ENCODE measurements around the gene USF2.
"Not testable (repeated sequence)": the region's sequence is repeated elsewhere in the genome, so short reads cannot be mapped to it uniquely, and the experiment has no call there.

The USF2 gene

DNA sequence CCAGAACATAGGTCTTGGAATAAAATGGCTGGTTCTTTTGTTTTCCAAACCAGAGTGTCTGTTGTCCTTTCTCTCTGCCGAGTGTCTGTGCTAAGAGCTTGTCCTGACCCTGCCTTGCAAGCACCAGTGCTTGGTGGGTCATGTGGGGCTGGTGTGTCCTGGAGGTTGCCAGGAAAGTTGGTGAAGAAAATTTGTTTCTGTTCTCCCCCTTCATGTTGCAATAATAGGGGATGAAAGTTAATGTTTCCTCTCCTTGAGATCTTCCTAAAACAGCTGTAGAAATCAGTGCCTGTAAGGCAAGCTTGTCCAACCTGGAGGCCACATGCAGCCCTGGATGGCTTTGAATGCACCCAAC, 16.3 kb downstream of the USF2 start:
- DNase-seq (ENCODE audit: low spot score), result no peak
- TF ChIP-seq, protein P1, sequence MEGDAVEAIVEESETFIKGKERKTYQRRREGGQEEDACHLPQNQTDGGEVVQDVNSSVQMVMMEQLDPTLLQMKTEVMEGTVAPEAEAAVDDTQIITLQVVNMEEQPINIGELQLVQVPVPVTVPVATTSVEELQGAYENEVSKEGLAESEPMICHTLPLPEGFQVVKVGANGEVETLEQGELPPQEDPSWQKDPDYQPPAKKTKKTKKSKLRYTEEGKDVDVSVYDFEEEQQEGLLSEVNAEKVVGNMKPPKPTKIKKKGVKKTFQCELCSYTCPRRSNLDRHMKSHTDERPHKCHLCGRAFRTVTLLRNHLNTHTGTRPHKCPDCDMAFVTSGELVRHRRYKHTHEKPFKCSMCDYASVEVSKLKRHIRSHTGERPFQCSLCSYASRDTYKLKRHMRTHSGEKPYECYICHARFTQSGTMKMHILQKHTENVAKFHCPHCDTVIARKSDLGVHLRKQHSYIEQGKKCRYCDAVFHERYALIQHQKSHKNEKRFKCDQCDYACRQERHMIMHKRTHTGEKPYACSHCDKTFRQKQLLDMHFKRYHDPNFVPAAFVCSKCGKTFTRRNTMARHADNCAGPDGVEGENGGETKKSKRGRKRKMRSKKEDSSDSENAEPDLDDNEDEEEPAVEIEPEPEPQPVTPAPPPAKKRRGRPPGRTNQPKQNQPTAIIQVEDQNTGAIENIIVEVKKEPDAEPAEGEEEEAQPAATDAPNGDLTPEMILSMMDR (IDR thresholded peaks at IDR 0.05; ENCODE audit: extremely low read depth, missing control alignments), result no peak

DNA sequence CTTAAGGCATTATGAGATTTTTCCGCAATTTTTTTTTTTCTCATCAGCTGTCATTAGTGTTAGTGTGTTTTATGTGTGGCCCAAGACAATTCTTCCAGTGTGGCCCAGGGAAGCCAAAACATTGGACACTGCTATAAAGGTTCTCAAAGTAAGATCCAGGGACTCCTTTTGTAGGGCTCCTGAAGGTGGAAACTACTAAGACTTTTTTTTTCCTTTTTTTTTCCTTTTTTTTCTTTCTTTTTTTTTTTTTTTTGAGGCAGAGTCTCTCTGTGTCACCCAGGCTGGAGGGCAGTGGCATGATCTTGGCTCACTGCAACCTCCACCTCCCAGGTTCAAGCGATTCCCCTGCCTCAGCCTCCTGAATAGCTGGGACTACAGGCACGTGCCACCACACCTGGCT, 16.7 kb downstream of the USF2 start:
- DNase-seq (ENCODE audit: low spot score), result not testable (repeated sequence)

DNA sequence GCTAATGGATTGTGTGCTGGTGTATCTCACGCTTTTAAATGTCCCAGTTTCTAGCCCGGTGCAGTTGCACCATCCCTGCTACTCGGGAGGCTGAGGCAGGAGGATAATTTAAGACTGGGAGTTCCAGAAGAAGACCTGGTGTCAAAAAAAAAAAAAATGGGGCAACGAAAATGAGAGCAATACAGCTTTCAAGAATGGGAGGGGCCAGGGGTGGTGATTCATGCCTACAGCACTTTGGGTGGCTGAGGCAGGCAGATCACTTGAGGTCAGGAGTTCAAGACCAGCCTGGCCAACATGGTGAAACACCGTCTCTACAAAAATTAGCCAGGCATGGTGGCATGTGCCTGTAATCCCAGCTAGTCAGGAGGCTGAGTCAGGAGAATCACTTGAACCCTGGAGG, 17.3 kb downstream of the USF2 start:
- DNase-seq (ENCODE audit: low spot score), result not testable (repeated sequence)

DNA sequence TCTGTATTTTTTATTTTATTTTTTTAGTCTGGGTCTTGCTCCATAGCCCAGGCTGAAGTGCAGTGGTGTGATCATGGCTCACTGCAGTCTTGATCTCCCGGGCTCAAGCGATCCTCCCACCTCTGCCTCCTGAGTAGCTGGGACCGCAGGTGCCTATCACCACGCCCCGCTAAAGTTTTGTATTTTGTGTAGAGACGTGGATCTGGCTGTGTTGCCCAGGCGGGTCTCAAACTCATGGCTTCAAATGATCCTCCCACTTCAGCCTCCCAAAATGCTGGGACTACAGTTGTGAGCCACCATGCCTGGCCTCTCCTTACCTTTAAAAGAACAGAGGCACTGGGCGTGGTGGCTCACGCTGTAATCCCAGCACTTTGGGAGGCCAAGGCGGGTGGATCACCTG, 19.0 kb downstream of the USF2 start:
- TF ChIP-seq, protein P1 (IDR thresholded peaks at IDR 0.05; ENCODE audit: extremely low read depth, missing control alignments), result no peak
- DNase-seq (ENCODE audit: low spot score), result no peak

DNA sequence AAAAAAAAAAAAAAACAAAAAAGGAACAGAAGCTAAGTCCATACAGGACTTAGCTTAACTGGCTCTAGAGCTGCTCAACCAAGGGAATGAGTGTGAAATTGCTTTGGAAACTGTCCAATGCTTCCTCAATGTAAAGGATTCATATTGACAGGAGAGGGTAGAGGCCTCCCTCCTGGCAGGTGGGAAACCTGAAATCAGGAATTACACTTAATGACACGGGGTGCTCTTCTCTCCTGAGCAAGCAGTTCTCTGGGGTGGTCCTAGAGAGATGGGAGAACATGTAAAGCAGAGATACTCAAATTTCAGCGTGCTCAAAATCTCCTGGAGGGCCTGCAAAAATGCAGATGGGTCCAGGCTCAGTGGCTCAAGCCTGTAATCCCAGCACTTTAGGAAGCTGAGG, 19.6 kb downstream of the USF2 start:
- no peak for DNase-seq (ENCODE audit: low spot score)
- TF ChIP-seq, protein P1 (IDR thresholded peaks at IDR 0.05; ENCODE audit: extremely low read depth, missing control alignments), result no peak

DNA sequence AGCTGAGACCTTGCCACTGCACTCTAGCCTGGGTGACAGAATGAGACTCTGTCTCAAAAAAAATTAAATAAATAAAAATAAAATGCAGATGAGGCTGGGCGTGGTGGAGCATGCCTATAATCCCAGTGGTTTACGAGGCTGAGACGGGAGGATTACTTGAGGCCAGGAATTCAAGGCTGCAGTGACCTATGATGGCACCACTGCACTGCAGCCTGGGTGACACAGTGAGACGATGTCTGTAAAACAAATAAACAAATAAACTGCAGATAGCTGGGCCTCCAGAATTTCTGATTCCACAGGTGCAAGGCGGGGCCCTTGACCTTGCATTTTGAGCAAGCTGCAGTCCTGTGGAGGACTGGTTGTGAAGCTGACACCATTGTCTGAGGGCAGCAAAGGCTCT, 20.1 kb downstream of the USF2 start:
- DNase-seq (ENCODE audit: low spot score), result no peak
- TF ChIP-seq, protein P1 (IDR thresholded peaks at IDR 0.05; ENCODE audit: extremely low read depth, missing control alignments), result no peak

DNA sequence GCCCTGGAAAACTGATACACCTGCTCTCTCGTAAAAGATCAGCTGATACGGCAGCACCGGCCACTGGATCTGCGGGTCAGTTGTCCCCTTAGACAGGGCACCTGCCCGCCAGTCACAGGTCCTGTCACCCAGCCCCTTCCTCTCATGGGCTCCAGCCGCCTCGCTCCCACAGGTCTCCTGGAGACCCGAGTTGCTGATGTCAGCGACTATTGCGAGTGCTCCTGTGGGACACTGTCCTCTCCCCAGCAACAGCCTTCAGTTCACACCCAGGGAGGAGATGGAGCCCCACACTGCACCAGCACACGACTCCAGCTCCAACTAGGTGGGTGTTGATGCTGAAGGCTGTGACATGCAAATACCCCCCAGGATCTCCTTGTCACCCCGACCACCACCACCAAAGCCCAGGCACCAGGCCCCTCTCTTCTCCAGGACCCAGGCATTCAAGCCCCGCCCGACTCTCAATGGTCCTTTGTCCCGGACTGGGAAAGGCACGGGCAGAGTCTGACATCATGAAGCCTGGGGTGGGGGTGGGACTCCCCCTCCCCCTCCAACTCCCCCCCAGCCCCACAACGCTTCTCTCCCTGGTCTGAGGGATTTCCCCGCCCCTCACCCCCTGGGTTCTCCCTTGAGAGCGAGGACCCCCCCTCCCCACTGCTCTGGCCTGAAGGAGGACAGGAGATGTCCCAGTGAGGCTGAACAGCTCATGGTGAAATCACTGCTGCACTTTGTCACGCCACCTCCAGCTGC, 21.8 kb downstream of the USF2 start:
- no peak for DNase-seq (ENCODE audit: low spot score)
- TF ChIP-seq, protein P1 (IDR thresholded peaks at IDR 0.05; ENCODE audit: extremely low read depth, missing control alignments), result no peak

DNA sequence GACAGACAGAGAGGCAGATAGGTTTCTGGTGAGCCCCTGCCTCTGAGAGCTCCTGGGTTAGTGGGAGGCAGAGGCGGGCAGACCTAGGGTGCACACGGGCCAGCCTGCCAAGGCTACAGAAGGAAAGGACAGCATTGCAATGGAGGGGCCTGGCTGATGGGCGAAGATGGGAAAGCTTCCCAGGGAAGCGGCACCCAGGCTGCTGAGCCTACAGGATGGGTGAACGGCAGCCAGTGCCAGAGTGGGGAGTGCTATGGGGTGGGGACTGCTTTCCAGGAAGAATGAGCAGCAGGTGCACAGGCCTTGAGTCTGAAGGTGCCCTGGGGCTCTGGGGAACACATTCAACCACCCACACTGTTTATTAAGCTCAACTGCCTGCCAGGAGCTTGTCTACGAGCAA, 22.5 kb downstream of the USF2 start:
- TF ChIP-seq, protein P1 (IDR thresholded peaks at IDR 0.05; ENCODE audit: extremely low read depth, missing control alignments), result no peak
- DNase-seq (ENCODE audit: low spot score), result no peak

Measured in GM20000 (cell line).